H1 (cell line): ENCODE measurements around the gene TEX22. TPM values are rescaled to one million over a fixed set of nuclear protein-coding genes. Genes with fewer than 3 reads are reported as not detected.

Experiments used
- CTCF ChIA-PET: fragments of 300-600 bp; sonication (Branson Sonifier 250); formaldehyde crosslinking; loops from one replicate; lab custom pipeline; 2021; ENCODE audit not compliant: partially characterized antibody; lab: Charles Lee
- POLR2A ChIA-PET: fragments of 300-600 bp; sonication (Branson Sonifier 250); formaldehyde crosslinking; loops from one replicate; lab custom pipeline; 2021; ENCODE audit warnings: inconsistent platforms; ENCODE audit not compliant: partially characterized antibody; lab: Charles Lee
- DNase-seq, 2 experiments: peaks; one replicate each; pipeline versions ENCODE4 v3.0.0 to v3.0.0-alpha.2; 2010 to 2022; ENCODE audit warnings: low spot score in 2 of 2, low read depth in 1 of 2, mixed read lengths in 1 of 2
- FAIRE-seq: peaks from 2 replicates; lab custom pipeline; 2011; peaks lifted over from hg19 to GRCh38; lab: Jason Lieb, UNC
- H2AFZ ChIP-seq: 2 replicates; pipeline ENCODE4 v1.8.1; 2012; ENCODE audit warnings: low read length, inconsistent platforms
- H2AK5ac ChIP-seq: 2 replicates; pipeline ENCODE4 v1.6.1; 2013; ENCODE audit warnings: low read depth, low read length
- H2BK120ac ChIP-seq: replicated peaks from 2 replicates; pipeline ENCODE3; 2013; ENCODE audit warnings: low read depth, low read length, inconsistent platforms
- H2BK12ac ChIP-seq: 2 replicates; pipeline ENCODE4 v1.6.1; 2013; ENCODE audit warnings: low read depth, low read length
- H2BK15ac ChIP-seq: 2 replicates; pipeline ENCODE4 v1.6.1; 2013; ENCODE audit warnings: low read length
- H2BK20ac ChIP-seq: 2 replicates; pipeline ENCODE4 v1.6.1; 2013; ENCODE audit warnings: low read length
- H2BK5ac ChIP-seq: 2 replicates; pipeline ENCODE4 v1.6.1; 2013; ENCODE audit warnings: low read depth, low read length
- H3K14ac ChIP-seq: 2 replicates; pipeline ENCODE4 v1.6.1; 2013; ENCODE audit warnings: inconsistent platforms; ENCODE audit not compliant: insufficient read length
- H3K18ac ChIP-seq: 2 replicates; pipeline ENCODE4 v1.6.1; 2013; ENCODE audit warnings: low read length; ENCODE audit errors: extremely low read depth
- H3K23ac ChIP-seq: 2 replicates; pipeline ENCODE4 v1.6.1; 2013; ENCODE audit warnings: inconsistent platforms; ENCODE audit not compliant: insufficient read length
- H3K23me2 ChIP-seq: 2 replicates; pipeline ENCODE4 v1.6.1; 2013; ENCODE audit warnings: low read depth, low read length
- H3K27ac ChIP-seq: 2 replicates; pipeline ENCODE4 v1.6.1; 2011; ENCODE audit warnings: low read depth, low read length, inconsistent platforms
- H3K27me3 ChIP-seq, 4 experiments: replicated peaks in 1 of 4; 1 replicate in 1 of 4; 2 replicates in 3 of 4; pipeline versions ENCODE4 v1.6.1 to v1.8.1; 2011 to 2013; ENCODE audit warnings: low read length in 3 of 4, mild to moderate bottlenecking in 3 of 4, inconsistent platforms in 2 of 4, mixed read lengths in 2 of 4, moderate library complexity in 1 of 4; ENCODE audit not compliant: control insufficient read depth in 3 of 4, insufficient read depth in 3 of 4; ENCODE audit errors: extremely low read depth in 1 of 4
- H3K36me3 ChIP-seq, 4 experiments: 2 replicates each; pipeline versions ENCODE4 v1.6.1 to v1.8.1; 2011 to 2013; ENCODE audit warnings: mild to moderate bottlenecking in 4 of 4, low read length in 3 of 4, moderate library complexity in 2 of 4, control low read depth in 1 of 4, inconsistent platforms in 1 of 4; ENCODE audit not compliant: insufficient read depth in 4 of 4, control insufficient read depth in 2 of 4
- H3K4ac ChIP-seq: replicated peaks from 2 replicates; pipeline ENCODE3; 2013; ENCODE audit warnings: low read length, low read depth, mixed read lengths, inconsistent platforms; ENCODE audit not compliant: insufficient read length
- H3K4me1 ChIP-seq, 4 experiments: replicated peaks in 1 of 4; 1 replicate in 1 of 4; 2 replicates in 3 of 4; pipeline versions ENCODE4 v1.6.1 to v1.8.1; 2011 to 2013; ENCODE audit warnings: low read length in 3 of 4, inconsistent platforms in 2 of 4, mixed read lengths in 1 of 4; ENCODE audit not compliant: insufficient read depth in 4 of 4, control insufficient read depth in 3 of 4
- H3K4me2 ChIP-seq, 2 experiments: 2 replicates each; pipeline versions ENCODE4 v1.6.1 to v1.8.1; 2011 to 2013; ENCODE audit warnings: low read depth in 2 of 2, low read length in 2 of 2, control low read depth in 1 of 2, inconsistent platforms in 1 of 2, mild to moderate bottlenecking in 1 of 2; ENCODE audit not compliant: insufficient read depth in 1 of 2
- H3K4me3 ChIP-seq, 4 experiments: fragments of 200-600, 300-600 bp in 1 of 4; sonication (generic), shearing (Covaris generic), sonication (Bioruptor Twin) in 1 of 4; 2 replicates each; pipeline versions ENCODE4 v1.5.1 to v1.8.1; 2011 to 2016; ENCODE audit warnings: low read length in 4 of 4, low read depth in 3 of 4, control low read depth in 2 of 4, inconsistent platforms in 2 of 4, mild to moderate bottlenecking in 2 of 4, mixed read lengths in 1 of 4, moderate library complexity in 1 of 4; ENCODE audit not compliant: insufficient read depth in 2 of 4; ENCODE audit errors: extremely low read depth in 1 of 4
- H3K56ac ChIP-seq: replicated peaks from 2 replicates; pipeline ENCODE3; 2013; ENCODE audit warnings: low read depth, mild to moderate bottlenecking, mixed read lengths, low read length, inconsistent platforms; ENCODE audit not compliant: insufficient read length
- H3K79me1 ChIP-seq: 2 replicates; pipeline ENCODE4 v1.6.1; 2013; ENCODE audit warnings: low read depth, low read length, control low read depth
- H3K79me2 ChIP-seq, 2 experiments: 2 replicates each; pipeline versions ENCODE4 v1.6.1 to v1.8.1; 2012 to 2013; ENCODE audit warnings: low read length in 2 of 2, mild to moderate bottlenecking in 2 of 2, inconsistent platforms in 1 of 2; ENCODE audit not compliant: insufficient read depth in 2 of 2, control insufficient read depth in 1 of 2
- H3K9ac ChIP-seq, 4 experiments: replicated peaks in 1 of 4; 1 replicate in 1 of 4; 2 replicates in 3 of 4; pipeline versions ENCODE4 v1.6.1 to v1.8.1; 2011 to 2013; ENCODE audit warnings: low read depth in 3 of 4, low read length in 3 of 4, control low read depth in 2 of 4, mild to moderate bottlenecking in 2 of 4, moderate library complexity in 2 of 4, inconsistent platforms in 1 of 4; ENCODE audit errors: extremely low read depth in 1 of 4
- H3K9me3 ChIP-seq, 2 experiments: 2 replicates each; pipeline versions ENCODE4 v1.6.1 to v1.8.1; 2012 to 2013; ENCODE audit warnings: mild to moderate bottlenecking in 2 of 2, moderate library complexity in 2 of 2, control low read depth in 1 of 2, inconsistent platforms in 1 of 2, low read depth in 1 of 2, low read length in 1 of 2, mixed read lengths in 1 of 2; ENCODE audit not compliant: insufficient read depth in 2 of 2
- H4K20me1 ChIP-seq, 2 experiments: replicated peaks in 1 of 2; 2 replicates each; pipeline versions ENCODE3 to v1.8.1; 2011 to 2013; ENCODE audit warnings: inconsistent platforms in 2 of 2, low read length in 2 of 2, mild to moderate bottlenecking in 1 of 2; ENCODE audit not compliant: insufficient read depth in 2 of 2, control insufficient read depth in 1 of 2
- H4K5ac ChIP-seq: 2 replicates; pipeline ENCODE4 v1.6.1; 2013; ENCODE audit warnings: low read length, low read depth, mixed read lengths, inconsistent platforms; ENCODE audit not compliant: insufficient read length
- H4K8ac ChIP-seq: 2 replicates; pipeline ENCODE4 v1.8.0; 2013; ENCODE audit warnings: mild to moderate bottlenecking, moderate library complexity, low read length, inconsistent platforms; ENCODE audit not compliant: insufficient read depth; ENCODE audit errors: extremely low read depth
- H4K91ac ChIP-seq: replicated peaks from 2 replicates; pipeline ENCODE3; 2013; ENCODE audit warnings: low read length, mixed read lengths, inconsistent platforms; ENCODE audit not compliant: insufficient read length
- BCL11A ChIP-seq, 2 experiments: IDR thresholded peaks; one replicate each; pipeline ENCODE4 v1.6.1; 2011; ENCODE audit warnings: low read depth in 2 of 2, low read length in 2 of 2, mild to moderate bottlenecking in 2 of 2
- CREB1 ChIP-seq: IDR thresholded peaks from 2 replicates; pipeline ENCODE4 v1.6.1; 2012; ENCODE audit warnings: inconsistent platforms
- CTBP2 ChIP-seq: IDR thresholded peaks from 2 replicates; pipeline ENCODE4 v1.7.0; 2011; ENCODE audit warnings: borderline replicate concordance, mild to moderate bottlenecking, moderate library complexity, mixed read lengths, low read length; ENCODE audit not compliant: insufficient read depth, insufficient read length
- EGR1 ChIP-seq: IDR thresholded peaks from 2 replicates; pipeline ENCODE4 v1.6.1; 2011; ENCODE audit warnings: low read depth, low read length, borderline replicate concordance
- EP300 ChIP-seq, 2 experiments: IDR thresholded peaks; 1 replicate in 1 of 2; 2 replicates in 1 of 2; pipeline ENCODE4 v1.6.1; 2011 to 2012; ENCODE audit warnings: low read depth in 2 of 2, low read length in 2 of 2, mild to moderate bottlenecking in 2 of 2, borderline replicate concordance in 1 of 2, inconsistent platforms in 1 of 2, moderate library complexity in 1 of 2
- EZH2 ChIP-seq: fragments of 200-600 bp; sonication (generic); IDR thresholded peaks from 2 replicates; pipeline ENCODE4 v1.7.1; 2012; ENCODE audit warnings: low read depth, mild to moderate bottlenecking, moderate library complexity, low read length, inconsistent platforms; ENCODE audit not compliant: severe bottlenecking
- GABPA ChIP-seq: IDR thresholded peaks from 2 replicates; pipeline ENCODE4 v1.6.1; 2011; ENCODE audit warnings: mild to moderate bottlenecking, low read length, moderate library complexity, borderline replicate concordance; ENCODE audit not compliant: insufficient read depth
- MAFK ChIP-seq: IDR thresholded peaks from 2 replicates; pipeline ENCODE4 v1.6.1; 2012; ENCODE audit warnings: low read depth, mild to moderate bottlenecking, improper control_type of control experiment, low read length
- NRF1 ChIP-seq: IDR thresholded peaks from 2 replicates; pipeline ENCODE4 v1.6.1; 2011; ENCODE audit warnings: mild to moderate bottlenecking, low read depth, low read length, improper control_type of control experiment
- RXRA ChIP-seq: IDR thresholded peaks from 2 replicates; pipeline ENCODE4 v1.6.1; 2011; ENCODE audit warnings: low read depth, mild to moderate bottlenecking, low read length, moderate library complexity; ENCODE audit not compliant: insufficient read depth
- SAP30 ChIP-seq: fragments of 300-600 bp; sonication (generic); IDR thresholded peaks from 2 replicates; pipeline ENCODE4 v1.7.1; 2012; ENCODE audit warnings: low read length, moderate library complexity, mild to moderate bottlenecking, inconsistent platforms; ENCODE audit not compliant: insufficient read depth, insufficient replicate concordance
- SP1 ChIP-seq: IDR thresholded peaks from 2 replicates; pipeline ENCODE4 v1.6.1; 2011; ENCODE audit warnings: low read depth, low read length
- TAF1 ChIP-seq: IDR thresholded peaks from 2 replicates; pipeline ENCODE4 v1.6.1; 2011; ENCODE audit warnings: mild to moderate bottlenecking, low read depth, low read length
- TCF12 ChIP-seq: IDR thresholded peaks from 2 replicates; pipeline ENCODE4 v1.6.1; 2011; ENCODE audit warnings: low read depth, mild to moderate bottlenecking, low read length
- TEAD4 ChIP-seq: IDR thresholded peaks from 2 replicates; pipeline ENCODE4 v1.6.1; 2012; ENCODE audit warnings: low read depth, low read length, inconsistent platforms, mixed read lengths
- WGBS, 2 experiments: shearing (Covaris generic) in 1 of 2; methylation state at CpG; one replicate each; pipeline versions ENCODE4 v1.1.6 to v1.1.7; 2013 to 2015; ENCODE audit warnings: low lambda C conversion rate in 2 of 2, mixed read lengths in 2 of 2, inconsistent platforms in 1 of 2, low coverage in 1 of 2, missing lambda C conversion rate in 1 of 2; ENCODE audit not compliant: insufficient replicate concordance in 2 of 2, insufficient coverage in 1 of 2, insufficient read length in 1 of 2; ENCODE audit errors: extremely low coverage in 1 of 2, missing lambda C conversion rate in 1 of 2; 5-methylcytosine and 5-hydroxymethylcytosine counted together
- polyA plus RNA-seq, 7 experiments: library from polyadenylated mRNA; depleted of rRNA in 3 of 7; stranded (reverse) in 5 of 7; unstranded in 2 of 7; fragments of >200 nt in 5 of 7; fragments of 200-250 nt in 2 of 7; gene quantifications; 1 replicate in 5 of 7; 2 replicates in 1 of 7; 4 replicates in 1 of 7; pipeline versions ENCODE4 v1.2.1 to v1.2.3, GENCODE V29; 2011 to 2013; ENCODE audit warnings: missing spikeins in 2 of 7, mixed read lengths in 2 of 7
- total RNA-seq: library from RNA; stranded (reverse); fragmentation: NEBNext Ultra II Directional; extraction: Animal tissue kit (Norgen Biotek cat#: 25700); gene quantifications from 2 replicates; pipeline ENCODE4 v1.2.1, GENCODE V29; 2021

TEX22 gene
- total and polyA plus RNA-seq, 2 of the 8 experiments (the other 6 are each of a cell fraction or from before 2014, with no cell fraction given), result 0.24 to 0.39 TPM

DNA sequence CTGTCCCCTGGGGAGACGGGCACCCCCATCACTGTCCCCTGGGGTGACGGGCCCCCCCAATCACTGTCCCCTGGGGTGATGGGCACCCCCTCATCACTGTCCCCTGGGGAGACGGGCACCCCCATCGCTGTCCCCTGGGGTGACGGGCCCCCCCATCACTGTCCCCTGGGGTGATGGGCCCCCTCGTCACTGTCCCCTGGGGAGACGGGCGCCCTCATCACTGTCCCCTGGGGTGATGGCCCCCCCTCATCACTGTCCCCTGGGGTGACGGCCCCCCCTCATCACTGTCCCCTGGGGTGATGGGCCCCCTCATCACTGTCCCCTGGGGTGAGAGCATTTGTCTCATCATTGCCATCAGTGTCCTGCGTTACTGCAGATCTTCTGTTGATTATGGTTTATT lies 45.2 kb upstream of the TEX22 start:
- H3K27me3 ChIP-seq, result no peaks in the 10 kb centered on the region
- H4K5ac ChIP-seq, result no peak overlapping the region
- H3K79me1 ChIP-seq, result no peaks in the 10 kb centered on the region
- no peak overlapping the region for H3K9ac ChIP-seq
- FAIRE-seq, result no peak
- H4K91ac ChIP-seq, result no peak overlapping the region
- H3K4me2 ChIP-seq, result no peak overlapping the region
- no peak overlapping the region for H3K4me3 ChIP-seq
- no peak overlapping the region for H2BK12ac ChIP-seq
- no peak overlapping the region for H2AFZ ChIP-seq
- H3K23me2 ChIP-seq, result no peaks in the 10 kb centered on the region
- H4K20me1 ChIP-seq, result peaks cover 2 to 17% of the 10 kb centered on the region in 2 experiments
- H4K8ac ChIP-seq, result no peak overlapping the region
- ChIA-PET POLR2A (no interaction called here), CTCF (interaction anchor here (1.6 kb wide), 1 partner anchor 24 kb away, joined by 4 read pairs; no protein-coding TSS in a partner anchor)
- no peak overlapping the region for H3K18ac ChIP-seq
- no peak overlapping the region for H2AK5ac ChIP-seq
- no peak overlapping the region for H3K56ac ChIP-seq
- H2BK120ac ChIP-seq, result no peak overlapping the region
- no peak for DNase-seq
- no peak overlapping the region for H3K23ac ChIP-seq
- WGBS, 2 experiments, result 94% methylated on average over 5 of the region's 10 CpGs; no CpG with 5 or more reads in 1 of the 2 experiments
- H3K4ac ChIP-seq, result no peak overlapping the region
- H2BK20ac ChIP-seq, result no peak overlapping the region
- H3K27ac ChIP-seq, result no peak overlapping the region
- H3K36me3 ChIP-seq, result no peaks in the 10 kb centered on the region
- no peak overlapping the region for H2BK15ac ChIP-seq
- H2BK5ac ChIP-seq, result no peak overlapping the region
- no peaks in the 10 kb centered on the region for H3K79me2 ChIP-seq
- no peak overlapping the region for H3K14ac ChIP-seq
- peaks cover 0 to 15% (median 5%) of the 10 kb centered on the region in 4 experiments; a peak in 5 of 7 replicates for H3K4me1 ChIP-seq
- H3K9me3 ChIP-seq, result no peaks in the 10 kb centered on the region
- no peak for TF ChIP-seq RXRA
- TF ChIP-seq BCL11A (IDR thresholded peaks at IDR 0.05; ENCODE audit: low read depth in 2 of 2, low read length in 2 of 2), result no peak
- no peak for TF ChIP-seq CTBP2
- no peak for TF ChIP-seq CREB1
- no peak for TF ChIP-seq MAFK
- no peak for TF ChIP-seq SAP30
- no peak for TF ChIP-seq SP1
- TF ChIP-seq EZH2, result no peak
- no peak for TF ChIP-seq TAF1
- no peak for TF ChIP-seq NRF1
- TF ChIP-seq EP300 (IDR thresholded peaks at IDR 0.05; ENCODE audit: borderline replicate concordance in 1 of 2, low read depth in 2 of 2, low read length in 2 of 2), result no peak
- TF ChIP-seq TEAD4, result no peak
- TF ChIP-seq TCF12, result no peak
- no peak for TF ChIP-seq GABPA
- TF ChIP-seq EGR1, result no peak
